HepG2 (cell line): ENCODE data around the gene KISS1R. TPM values are rescaled to one million over a fixed set of nuclear protein-coding genes. Genes with fewer than 3 reads are reported as not detected.

ENCODE experiments used
- AGO2 ChIP-seq: fragments of 200-400 bp; formaldehyde crosslinking; optimal IDR thresholded peaks from 2 replicates; pipeline ENCODE3; 2017; ENCODE audit warnings: mild to moderate bottlenecking, low read depth, low read length, moderate library complexity
- AKAP8 ChIP-seq: sonication (generic); formaldehyde crosslinking; IDR thresholded peaks from 2 replicates; pipeline ENCODE4 v1.5.1; 2020; ENCODE audit warnings: mild to moderate bottlenecking, missing genetic modification reagents
- FOXK1 ChIP-seq: sonication (generic); formaldehyde crosslinking; IDR thresholded peaks from 2 replicates; pipeline ENCODE4 v1.4.0; 2020; ENCODE audit warnings: low read depth, missing genetic modification reagents, borderline replicate concordance
- FOXK2 ChIP-seq: fragments of 450-650 bp; IDR thresholded peaks from 2 replicates; pipeline ENCODE4 v1.6.1; 2016
- MYC ChIP-seq: sonication (generic); formaldehyde crosslinking; IDR thresholded peaks from 2 replicates; pipeline ENCODE4 v1.9.0; 2021; ENCODE audit warnings: missing genetic modification reagents, borderline replicate concordance
- RARA ChIP-seq: IDR thresholded peaks from 2 replicates; pipeline ENCODE4 v1.6.1; 2016; ENCODE audit warnings: missing genetic modification reagents, missing compliant biosample characterization
- THAP11 ChIP-seq: IDR thresholded peaks from 2 replicates; pipeline ENCODE4 v1.6.1; 2016; ENCODE audit warnings: missing biosample characterization, missing genetic modification reagents
- ZNF30 ChIP-seq: sonication (generic); formaldehyde crosslinking; IDR thresholded peaks from 2 replicates; pipeline ENCODE4 v1.5.0; 2020; ENCODE audit warnings: mild to moderate bottlenecking, missing genetic modification reagents
- ZNF75D ChIP-seq: sonication (generic); formaldehyde crosslinking; IDR thresholded peaks from 2 replicates; pipeline ENCODE4 v1.8.1; 2023; ENCODE audit warnings: missing genetic modification reagents, mild to moderate bottlenecking, borderline replicate concordance
- ZNF816 ChIP-seq: sonication (generic); formaldehyde crosslinking; IDR thresholded peaks from 2 replicates; pipeline ENCODE4 v1.8.0; 2022; ENCODE audit warnings: missing genetic modification reagents, mild to moderate bottlenecking, borderline replicate concordance
- ZNF883 ChIP-seq: sonication (generic); formaldehyde crosslinking; IDR thresholded peaks from 2 replicates; pipeline ENCODE4 v1.5.1; 2020; ENCODE audit warnings: mild to moderate bottlenecking, missing genetic modification reagents; ENCODE audit errors: not compliant biosample characterization
- polyA plus RNA-seq, 8 experiments: library from polyadenylated mRNA; depleted of rRNA in 3 of 8; stranded (reverse) in 7 of 8; unstranded in 1 of 8; fragments of >200 nt; fragmentation: Illumina TruSeq in 4 of 8; extraction: Trizol in 4 of 8; gene quantifications; 2 replicates each; pipeline versions ENCODE4 v1.2.1 to v1.2.3, GENCODE V29; 2011 to 2016; ENCODE audit warnings: low read depth in 4 of 8, missing spikeins in 1 of 8, mixed read lengths in 1 of 8; ENCODE audit not compliant: insufficient read depth in 1 of 8
- total RNA-seq, 5 experiments: library from RNA; depleted of rRNA; stranded (reverse); fragments of >200 nt; fragmentation: Illumina TruSeq; extraction: Trizol; gene quantifications; 2 replicates each; pipeline ENCODE4 v1.2.3, GENCODE V29; 2016; ENCODE audit warnings: low read depth in 1 of 5
- TF ChIP-seq, protein P1 (sequence below): sonication (generic); formaldehyde crosslinking; IDR thresholded peaks from 2 replicates; pipeline ENCODE4 v1.5.0; 2020; ENCODE audit warnings: missing genetic modification reagents
- TF ChIP-seq, protein P2 (sequence below): sonication (generic); formaldehyde crosslinking; IDR thresholded peaks from 2 replicates; pipeline ENCODE4 v1.8.0; 2022; ENCODE audit warnings: mild to moderate bottlenecking, missing genetic modification reagents, moderate library complexity
- TF ChIP-seq, protein P3 (sequence below), 2 experiments: IDR thresholded peaks; 2 replicates each; pipeline ENCODE4 v1.6.1; 2011 to 2012; ENCODE audit warnings: low read length in 2 of 2, borderline replicate concordance in 1 of 2, low read depth in 1 of 2, mild to moderate bottlenecking in 1 of 2, moderate library complexity in 1 of 2
- TF ChIP-seq, protein P4 (sequence below): sonication (generic); formaldehyde crosslinking; IDR thresholded peaks from 2 replicates; pipeline ENCODE4 v1.4.0; 2020; ENCODE audit warnings: mild to moderate bottlenecking, missing genetic modification reagents, borderline replicate concordance
- TF ChIP-seq, protein P5 (sequence below): IDR thresholded peaks from 2 replicates; pipeline ENCODE4 v1.6.1; 2016; ENCODE audit warnings: missing genetic modification reagents, missing compliant biosample characterization

The KISS1R gene
- total and polyA plus RNA-seq, 2 of the 13 experiments (the other 11 are each of a cell fraction or from before 2014, with no cell fraction given) = 1.1 to 10.2 TPM

DNA sequence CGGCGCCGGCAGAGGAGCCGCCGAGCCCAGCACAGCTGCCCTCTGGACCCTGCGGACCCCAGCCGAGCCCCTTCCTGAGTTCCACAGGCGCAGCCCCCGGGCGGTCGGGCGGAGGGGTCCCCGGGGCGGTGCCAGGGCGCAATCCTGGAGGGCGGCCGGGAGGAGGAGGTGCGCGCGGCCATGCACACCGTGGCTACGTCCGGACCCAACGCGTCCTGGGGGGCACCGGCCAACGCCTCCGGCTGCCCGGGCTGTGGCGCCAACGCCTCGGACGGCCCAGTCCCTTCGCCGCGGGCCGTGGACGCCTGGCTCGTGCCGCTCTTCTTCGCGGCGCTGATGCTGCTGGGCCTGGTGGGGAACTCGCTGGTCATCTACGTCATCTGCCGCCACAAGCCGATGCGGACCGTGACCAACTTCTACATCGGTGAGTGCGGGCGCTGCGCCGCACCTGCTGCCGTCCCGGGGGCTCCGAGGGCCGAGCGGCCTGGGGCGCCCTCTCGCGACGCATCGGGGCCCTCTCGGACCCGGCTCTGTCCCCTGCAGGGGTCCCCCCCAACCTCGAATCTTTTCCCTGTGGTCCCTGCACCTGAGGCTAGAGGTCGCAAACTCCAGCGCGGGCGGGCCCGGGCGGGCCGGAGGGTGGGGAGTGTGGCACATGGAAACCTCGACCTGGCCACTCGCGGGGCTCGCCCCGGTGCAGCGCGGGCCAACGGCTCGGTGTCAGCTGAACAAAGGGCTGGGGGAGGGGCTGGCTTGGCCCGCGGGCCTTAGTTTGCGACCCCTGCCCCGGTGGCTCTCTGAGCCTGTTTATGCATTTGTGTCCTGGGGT, at the start of gene KISS1R (continued):
- TF ChIP-seq, protein P1, sequence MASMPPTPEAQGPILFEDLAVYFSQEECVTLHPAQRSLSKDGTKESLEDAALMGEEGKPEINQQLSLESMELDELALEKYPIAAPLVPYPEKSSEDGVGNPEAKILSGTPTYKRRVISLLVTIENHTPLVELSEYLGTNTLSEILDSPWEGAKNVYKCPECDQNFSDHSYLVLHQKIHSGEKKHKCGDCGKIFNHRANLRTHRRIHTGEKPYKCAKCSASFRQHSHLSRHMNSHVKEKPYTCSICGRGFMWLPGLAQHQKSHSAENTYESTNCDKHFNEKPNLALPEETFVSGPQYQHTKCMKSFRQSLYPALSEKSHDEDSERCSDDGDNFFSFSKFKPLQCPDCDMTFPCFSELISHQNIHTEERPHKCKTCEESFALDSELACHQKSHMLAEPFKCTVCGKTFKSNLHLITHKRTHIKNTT (CRISPR knock-in tag) = no peak
- TF ChIP-seq ZNF30 (CRISPR knock-in tag) = no peak
- peak; percentile 52 for TF ChIP-seq ZNF883 (CRISPR knock-in tag)
- TF ChIP-seq FOXK1 (CRISPR knock-in tag) = peak; percentile 36; the same call in 1 of the 2 replicates
- TF ChIP-seq, protein P2, sequence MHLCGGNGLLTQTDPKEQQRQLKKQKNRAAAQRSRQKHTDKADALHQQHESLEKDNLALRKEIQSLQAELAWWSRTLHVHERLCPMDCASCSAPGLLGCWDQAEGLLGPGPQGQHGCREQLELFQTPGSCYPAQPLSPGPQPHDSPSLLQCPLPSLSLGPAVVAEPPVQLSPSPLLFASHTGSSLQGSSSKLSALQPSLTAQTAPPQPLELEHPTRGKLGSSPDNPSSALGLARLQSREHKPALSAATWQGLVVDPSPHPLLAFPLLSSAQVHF = no peak
- TF ChIP-seq, protein P3, sequence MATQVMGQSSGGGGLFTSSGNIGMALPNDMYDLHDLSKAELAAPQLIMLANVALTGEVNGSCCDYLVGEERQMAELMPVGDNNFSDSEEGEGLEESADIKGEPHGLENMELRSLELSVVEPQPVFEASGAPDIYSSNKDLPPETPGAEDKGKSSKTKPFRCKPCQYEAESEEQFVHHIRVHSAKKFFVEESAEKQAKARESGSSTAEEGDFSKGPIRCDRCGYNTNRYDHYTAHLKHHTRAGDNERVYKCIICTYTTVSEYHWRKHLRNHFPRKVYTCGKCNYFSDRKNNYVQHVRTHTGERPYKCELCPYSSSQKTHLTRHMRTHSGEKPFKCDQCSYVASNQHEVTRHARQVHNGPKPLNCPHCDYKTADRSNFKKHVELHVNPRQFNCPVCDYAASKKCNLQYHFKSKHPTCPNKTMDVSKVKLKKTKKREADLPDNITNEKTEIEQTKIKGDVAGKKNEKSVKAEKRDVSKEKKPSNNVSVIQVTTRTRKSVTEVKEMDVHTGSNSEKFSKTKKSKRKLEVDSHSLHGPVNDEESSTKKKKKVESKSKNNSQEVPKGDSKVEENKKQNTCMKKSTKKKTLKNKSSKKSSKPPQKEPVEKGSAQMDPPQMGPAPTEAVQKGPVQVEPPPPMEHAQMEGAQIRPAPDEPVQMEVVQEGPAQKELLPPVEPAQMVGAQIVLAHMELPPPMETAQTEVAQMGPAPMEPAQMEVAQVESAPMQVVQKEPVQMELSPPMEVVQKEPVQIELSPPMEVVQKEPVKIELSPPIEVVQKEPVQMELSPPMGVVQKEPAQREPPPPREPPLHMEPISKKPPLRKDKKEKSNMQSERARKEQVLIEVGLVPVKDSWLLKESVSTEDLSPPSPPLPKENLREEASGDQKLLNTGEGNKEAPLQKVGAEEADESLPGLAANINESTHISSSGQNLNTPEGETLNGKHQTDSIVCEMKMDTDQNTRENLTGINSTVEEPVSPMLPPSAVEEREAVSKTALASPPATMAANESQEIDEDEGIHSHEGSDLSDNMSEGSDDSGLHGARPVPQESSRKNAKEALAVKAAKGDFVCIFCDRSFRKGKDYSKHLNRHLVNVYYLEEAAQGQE (IDR thresholded peaks at IDR 0.05; ENCODE audit: borderline replicate concordance in 1 of 2, low read depth in 1 of 2, low read length in 2 of 2) = no peak
- TF ChIP-seq, protein P4, sequence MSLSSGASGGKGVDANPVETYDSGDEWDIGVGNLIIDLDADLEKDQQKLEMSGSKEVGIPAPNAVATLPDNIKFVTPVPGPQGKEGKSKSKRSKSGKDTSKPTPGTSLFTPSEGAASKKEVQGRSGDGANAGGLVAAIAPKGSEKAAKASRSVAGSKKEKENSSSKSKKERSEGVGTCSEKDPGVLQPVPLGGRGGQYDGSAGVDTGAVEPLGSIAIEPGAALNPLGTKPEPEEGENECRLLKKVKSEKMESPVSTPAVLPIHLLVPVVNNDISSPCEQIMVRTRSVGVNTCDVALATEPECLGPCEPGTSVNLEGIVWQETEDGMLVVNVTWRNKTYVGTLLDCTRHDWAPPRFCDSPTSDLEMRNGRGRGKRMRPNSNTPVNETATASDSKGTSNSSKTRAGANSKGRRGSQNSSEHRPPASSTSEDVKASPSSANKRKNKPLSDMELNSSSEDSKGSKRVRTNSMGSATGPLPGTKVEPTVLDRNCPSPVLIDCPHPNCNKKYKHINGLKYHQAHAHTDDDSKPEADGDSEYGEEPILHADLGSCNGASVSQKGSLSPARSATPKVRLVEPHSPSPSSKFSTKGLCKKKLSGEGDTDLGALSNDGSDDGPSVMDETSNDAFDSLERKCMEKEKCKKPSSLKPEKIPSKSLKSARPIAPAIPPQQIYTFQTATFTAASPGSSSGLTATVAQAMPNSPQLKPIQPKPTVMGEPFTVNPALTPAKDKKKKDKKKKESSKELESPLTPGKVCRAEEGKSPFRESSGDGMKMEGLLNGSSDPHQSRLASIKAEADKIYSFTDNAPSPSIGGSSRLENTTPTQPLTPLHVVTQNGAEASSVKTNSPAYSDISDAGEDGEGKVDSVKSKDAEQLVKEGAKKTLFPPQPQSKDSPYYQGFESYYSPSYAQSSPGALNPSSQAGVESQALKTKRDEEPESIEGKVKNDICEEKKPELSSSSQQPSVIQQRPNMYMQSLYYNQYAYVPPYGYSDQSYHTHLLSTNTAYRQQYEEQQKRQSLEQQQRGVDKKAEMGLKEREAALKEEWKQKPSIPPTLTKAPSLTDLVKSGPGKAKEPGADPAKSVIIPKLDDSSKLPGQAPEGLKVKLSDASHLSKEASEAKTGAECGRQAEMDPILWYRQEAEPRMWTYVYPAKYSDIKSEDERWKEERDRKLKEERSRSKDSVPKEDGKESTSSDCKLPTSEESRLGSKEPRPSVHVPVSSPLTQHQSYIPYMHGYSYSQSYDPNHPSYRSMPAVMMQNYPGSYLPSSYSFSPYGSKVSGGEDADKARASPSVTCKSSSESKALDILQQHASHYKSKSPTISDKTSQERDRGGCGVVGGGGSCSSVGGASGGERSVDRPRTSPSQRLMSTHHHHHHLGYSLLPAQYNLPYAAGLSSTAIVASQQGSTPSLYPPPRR = no peak
- peak; percentile 85 for TF ChIP-seq AKAP8 (CRISPR knock-in tag)
- no peak for TF ChIP-seq FOXK2
- TF ChIP-seq RARA (CRISPR knock-in tag) = no peak; the same call in 1 of the 2 replicates
- peak; percentile 36; the same call in 1 of the 2 replicates for TF ChIP-seq THAP11 (CRISPR knock-in tag)
- no peak for TF ChIP-seq ZNF75D
- no peak for TF ChIP-seq AGO2
- peak; percentile 78 for TF ChIP-seq MYC
- no peak; the same call in 1 of the 2 replicates for TF ChIP-seq ZNF816 (CRISPR knock-in tag)
- TF ChIP-seq, protein P5, sequence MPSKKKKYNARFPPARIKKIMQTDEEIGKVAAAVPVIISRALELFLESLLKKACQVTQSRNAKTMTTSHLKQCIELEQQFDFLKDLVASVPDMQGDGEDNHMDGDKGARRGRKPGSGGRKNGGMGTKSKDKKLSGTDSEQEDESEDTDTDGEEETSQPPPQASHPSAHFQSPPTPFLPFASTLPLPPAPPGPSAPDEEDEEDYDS (CRISPR knock-in tag) = no peak
